Tibial nerve (tissue), 4 donors: ENCODE results near the gene LYRM7.

Experiments used
- CTCF ChIP-seq, 5 experiments: fragments of 200-600 bp in 3 of 5; fragments of 450-650 bp in 2 of 5; sonication (generic) in 3 of 5; IDR thresholded peaks; one replicate each; pipeline ENCODE4 v1.5.1; 2016 to 2019; ENCODE audit warnings: antibody characterized with exemption in 5 of 5, mild to moderate bottlenecking in 3 of 5, moderate library complexity in 2 of 5
- EP300 ChIP-seq, 2 donors: sonication (generic); formaldehyde crosslinking; IDR thresholded peaks; one replicate each; pipeline ENCODE4 v1.6.1; 2017; ENCODE audit warnings: antibody characterized with exemption in 2 of 2, mild to moderate bottlenecking in 1 of 2
- POLR2A ChIP-seq, 2 donors: fragments of 450-650 bp; IDR thresholded peaks; one replicate each; pipeline ENCODE4 v1.6.1; 2017; ENCODE audit warnings: antibody characterized with exemption in 2 of 2, mild to moderate bottlenecking in 2 of 2, moderate library complexity in 2 of 2

- no peak for TF ChIP-seq CTCF (IDR thresholded peaks at IDR 0.05)
- no peak for TF ChIP-seq POLR2A (IDR thresholded peaks at IDR 0.05)
- TF ChIP-seq EP300 (IDR thresholded peaks at IDR 0.05), result no peak
Measured at GRCh38 chr5:131239686-131240085, 68.9 kb downstream of the LYRM7 start.
